NCI-H510A (cell line): ENCODE results near the gene TTC22.

Experiments
- DNase-seq: peaks from one replicate; lab custom pipeline; 2025; lab: John Stamatoyannopoulos, UW

TTC22 gene

DNA sequence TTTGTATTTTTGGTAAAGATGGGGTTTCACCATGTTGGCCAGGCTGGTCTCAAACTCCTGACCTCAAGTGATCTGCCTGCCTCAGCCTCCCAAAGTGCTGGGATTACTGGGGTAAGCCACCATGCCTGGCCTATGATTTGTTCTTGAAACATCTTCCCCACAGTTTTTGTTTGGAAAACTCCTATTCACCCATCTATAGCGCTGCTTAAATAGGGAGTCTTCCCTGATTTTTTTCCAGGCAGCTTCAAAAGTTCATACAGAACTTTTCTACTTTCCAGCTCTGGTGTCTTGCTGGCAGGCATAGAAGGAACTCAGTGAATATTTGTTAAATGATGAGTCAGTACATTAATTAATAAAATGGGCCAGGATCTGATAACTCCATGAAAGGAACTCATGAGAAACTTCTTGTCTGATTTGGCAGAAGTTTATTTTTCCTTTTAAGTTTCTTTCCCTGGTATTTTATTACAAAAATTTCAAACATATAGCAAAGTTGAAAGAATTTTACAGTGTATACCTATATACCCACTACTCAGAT lies 33.0 kb upstream of the TTC22 start:
- DNase-seq = no peak

DNA sequence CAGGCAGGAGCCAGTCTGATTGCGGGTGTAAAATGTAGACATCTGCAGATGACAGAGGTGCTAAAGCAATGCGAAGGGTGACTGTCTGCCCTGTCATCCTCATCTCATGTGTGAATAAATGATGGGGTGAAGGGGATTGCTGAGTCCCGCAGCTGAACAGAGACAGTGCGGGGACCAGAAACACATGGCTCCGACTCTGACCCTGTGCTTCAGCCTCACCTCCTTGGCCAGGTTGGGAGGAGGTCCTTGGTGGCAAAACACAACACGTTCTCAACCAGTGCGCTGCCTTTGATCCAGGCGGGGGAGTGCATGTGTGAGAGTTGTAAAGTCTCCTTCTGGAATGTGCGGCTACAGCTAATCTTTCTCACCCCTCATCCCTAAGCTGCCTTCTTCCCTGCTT lies 32.0 kb upstream of the TTC22 start:
- DNase-seq = no peak

DNA sequence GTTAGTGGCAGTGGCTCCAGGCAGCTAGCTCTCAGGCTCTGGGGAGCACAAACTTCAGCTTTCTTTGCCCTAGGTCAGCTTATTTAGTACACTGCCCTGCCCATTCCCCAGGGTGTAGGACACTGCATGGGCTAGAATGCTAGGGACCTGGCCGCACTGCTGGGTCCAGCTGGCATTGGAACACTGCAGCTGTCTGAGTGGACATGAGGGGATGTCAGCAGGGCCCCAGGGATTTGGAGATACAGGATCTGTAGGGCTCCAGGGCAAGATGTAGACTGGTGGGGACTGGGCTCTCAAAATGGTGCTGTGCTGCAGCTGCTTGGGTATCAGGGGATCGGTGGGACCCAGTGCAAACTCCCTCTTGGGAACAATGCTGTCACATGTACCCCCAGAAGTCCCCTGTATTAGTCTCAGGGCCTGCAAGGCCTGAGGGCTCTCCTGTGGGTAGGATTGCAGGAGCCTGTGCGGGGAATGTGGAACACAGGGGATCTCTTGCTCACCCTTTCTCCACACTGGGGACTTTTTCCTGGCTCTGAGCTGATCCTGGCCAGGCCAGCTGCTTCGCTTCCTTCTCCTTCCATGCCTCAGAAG lies 25.2 kb upstream of the TTC22 start:
- no peak for DNase-seq

DNA sequence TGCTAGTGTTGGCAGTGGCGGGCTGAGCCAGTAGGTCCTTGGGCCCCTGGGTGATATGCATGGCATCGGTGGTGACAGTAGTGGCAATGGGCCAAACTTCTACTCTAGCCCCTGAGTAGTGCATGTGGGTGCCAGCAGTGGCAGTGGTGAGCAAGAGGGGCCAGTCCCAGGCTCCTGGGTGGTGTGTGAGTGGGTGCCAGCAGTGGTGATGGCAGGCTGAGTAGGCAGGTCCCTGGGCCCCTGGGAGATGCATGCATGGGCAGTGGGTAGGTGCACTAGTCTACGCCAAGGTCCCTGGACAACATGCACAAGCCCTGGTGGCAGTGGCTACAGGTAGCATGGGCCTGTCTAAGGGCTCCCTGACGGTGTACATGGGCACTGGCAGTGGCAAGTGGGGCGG lies 24.6 kb upstream of the TTC22 start:
- DNase-seq = no peak

DNA sequence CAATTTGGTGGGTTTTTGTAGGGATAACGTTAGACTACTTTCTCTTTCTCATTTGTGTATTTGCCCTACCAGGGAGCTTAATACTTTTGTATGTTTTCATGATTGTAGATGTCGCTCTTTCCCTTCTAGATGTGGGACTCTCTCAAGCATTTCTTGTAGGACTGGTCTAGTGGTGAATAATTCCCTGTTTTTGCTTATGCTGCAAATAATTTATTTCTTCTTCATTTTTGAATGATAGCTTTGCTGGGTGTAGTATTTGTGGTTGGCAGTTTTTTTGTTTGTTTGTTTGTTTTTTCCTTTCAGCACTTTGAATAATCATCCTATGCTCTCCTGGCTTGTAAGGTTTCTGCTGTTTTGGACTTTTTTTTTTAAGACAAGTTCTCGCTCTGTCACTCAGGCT lies 22.5 kb upstream of the TTC22 start:
- no peak for DNase-seq

DNA sequence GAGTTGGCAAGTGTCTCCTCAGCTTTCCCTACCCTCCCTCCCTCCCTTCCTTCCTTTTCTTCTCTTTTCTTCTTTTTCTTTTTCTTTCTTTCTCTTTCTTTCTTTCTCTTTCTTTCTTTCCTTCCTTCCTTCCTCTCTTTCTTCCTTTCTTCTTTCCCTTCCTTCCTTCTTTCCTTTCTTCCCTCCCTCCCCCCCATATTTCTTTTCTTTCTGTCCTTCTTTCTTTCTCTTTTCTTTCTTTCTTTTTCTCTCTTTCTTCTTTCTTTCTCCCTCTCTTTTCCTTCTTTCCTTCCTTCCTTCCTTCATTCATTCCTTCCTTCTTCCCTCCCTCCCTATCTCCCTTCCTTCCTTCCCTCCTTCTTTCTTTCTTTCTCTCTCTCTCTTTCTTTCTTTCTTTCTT lies 18.6 kb upstream of the TTC22 start:
- DNase-seq = no peak

DNA sequence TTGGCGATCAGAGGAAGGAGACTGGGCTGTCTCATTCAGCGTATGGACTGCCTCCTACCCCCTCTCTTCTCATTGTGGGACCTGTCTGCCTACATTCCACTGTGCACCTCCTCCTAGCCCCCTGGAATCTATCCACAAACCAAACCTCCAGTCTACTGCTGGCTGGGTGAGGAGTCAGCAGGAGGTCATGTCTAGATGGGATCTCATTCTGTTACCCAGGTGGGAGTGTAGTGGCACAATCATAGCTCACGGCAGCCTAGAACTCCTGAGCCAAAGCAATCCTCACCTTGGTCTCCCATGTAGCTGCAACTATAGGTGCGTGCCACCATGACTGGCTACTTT lies 18.0 kb upstream of the TTC22 start:
- DNase-seq = no peak

DNA sequence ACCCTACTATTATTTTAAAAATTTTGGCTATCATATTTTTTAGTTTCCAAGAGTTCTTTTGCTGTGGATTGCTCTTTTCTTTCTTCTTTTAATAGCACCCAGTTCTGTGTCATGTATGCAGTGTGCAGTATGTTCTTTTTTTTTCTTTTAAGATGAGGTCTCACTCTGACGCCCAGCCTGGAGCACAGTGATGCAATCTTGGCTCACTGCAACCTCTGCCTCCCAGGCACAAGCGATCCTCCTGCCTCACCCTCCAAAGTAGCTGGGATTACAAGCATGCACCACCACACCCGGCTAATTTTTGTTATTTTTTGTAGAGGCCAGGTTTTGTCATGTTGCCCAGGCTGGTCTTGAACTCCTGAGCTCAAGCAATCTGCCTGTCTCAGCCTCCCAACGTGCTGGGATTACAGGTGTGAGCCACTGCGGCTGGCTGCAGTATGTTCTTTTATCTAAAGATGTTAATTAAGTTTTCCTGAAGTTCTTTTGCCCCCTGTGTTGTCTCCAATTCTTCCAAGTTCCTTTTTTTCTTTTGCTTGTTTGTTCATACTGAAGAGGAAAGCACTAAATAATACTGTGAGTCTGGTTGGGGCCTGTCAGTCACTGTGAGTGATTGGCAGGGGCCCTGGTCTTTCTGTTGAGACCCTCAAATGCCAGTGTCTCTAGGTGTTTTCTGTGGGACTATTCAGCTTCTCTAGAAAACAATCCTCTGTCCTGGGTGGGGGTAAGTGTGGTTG lies 17.5 kb upstream of the TTC22 start:
- DNase-seq = no peak

DNA sequence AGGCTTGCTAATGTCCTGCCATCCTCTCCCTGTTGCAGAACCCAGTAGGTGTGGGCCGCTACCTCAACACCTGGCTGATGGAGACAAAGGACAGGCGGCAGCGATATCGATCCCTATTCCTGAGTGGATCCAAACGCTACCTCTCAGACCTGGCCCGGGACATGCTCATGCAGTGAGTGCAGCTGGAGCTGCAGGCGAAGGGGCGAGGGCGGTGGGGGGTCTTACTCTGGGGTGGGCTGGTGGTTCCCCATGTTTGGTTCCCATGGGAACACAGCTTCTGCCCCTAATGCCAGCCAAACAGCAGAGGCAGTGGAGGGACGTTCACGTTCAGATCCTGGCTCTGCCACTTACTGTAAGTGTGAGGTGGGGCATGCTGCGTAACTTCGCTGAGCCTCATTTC lies 15.8 kb upstream of the TTC22 start:
- no peak for DNase-seq

DNA sequence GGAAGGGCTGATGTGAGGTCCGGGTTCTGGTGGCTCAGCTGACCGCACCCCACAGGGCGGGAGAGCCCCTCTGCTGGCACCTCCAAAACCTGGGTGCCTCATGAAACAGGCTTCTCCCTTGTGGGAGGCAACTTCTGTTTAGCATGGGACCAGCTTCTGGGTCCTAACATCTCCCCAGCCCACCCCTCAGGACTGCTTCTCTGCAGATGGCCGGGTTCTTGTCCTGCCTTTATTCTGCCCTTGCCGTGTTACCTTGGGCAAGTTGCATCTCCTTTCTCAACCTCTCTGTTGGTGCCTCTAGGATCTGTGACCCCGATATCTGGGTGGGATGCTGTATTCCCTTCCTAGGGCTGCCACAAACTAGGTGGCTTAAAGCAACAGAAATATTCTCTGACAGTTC lies 15.0 kb upstream of the TTC22 start:
- no peak for DNase-seq

DNA sequence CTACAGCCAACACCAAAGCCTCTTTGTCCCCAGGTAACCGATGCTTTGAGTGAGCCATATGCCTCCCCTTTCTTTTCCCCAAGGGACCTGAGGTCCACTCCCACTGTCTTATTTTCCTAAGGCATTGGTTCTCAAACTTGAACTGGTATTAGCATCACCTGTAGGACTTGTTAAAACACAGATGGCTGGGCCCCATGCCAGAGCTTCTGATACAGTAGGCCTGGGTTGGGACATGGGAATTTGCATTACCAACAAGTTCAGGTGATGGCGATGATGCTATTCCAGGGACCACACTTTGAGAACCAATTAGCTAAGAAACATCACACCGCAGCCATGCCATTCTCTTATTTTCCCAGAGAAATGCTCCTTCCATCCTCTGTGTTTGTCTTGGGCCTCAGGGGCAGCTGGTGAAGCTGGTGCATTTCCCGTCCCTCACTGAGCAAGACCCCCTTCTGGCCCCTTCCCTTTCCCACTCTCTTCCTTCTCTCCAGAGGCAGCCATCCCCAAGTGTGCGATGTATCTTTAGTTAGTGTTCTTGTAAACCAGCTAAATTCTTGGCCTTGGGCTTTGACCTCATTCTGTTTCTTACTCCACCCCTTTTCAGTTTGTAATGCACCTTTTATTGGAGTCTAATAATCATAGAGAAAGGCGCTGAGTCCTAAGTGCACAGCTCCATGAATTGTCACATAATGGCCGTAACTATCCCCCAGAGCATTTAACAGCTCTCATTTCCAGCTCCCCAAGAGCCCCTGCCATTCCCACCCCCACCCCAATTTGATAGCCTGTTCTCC lies 14.2 kb upstream of the TTC22 start:
- DNase-seq = no peak

DNA sequence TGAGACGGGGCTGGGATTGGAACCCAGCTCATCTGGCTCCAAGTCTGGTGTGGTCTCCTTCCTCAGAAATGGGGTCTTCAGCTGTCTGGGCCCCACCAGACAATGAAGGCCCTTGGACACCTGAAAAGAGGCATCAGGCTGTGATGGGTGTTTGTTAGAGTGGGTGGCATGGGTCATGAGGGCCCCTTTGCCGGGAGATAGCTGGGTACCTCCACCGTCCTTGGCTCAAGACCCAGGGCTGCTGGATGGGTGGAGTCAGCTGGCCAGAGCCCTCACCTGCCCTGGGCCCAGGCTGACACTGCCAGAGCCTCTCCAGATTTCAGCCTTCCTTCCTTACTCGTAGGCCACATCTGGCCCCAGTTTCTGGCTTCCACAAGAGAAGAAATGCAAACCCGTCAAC lies 13.4 kb upstream of the TTC22 start:
- no peak for DNase-seq

DNA sequence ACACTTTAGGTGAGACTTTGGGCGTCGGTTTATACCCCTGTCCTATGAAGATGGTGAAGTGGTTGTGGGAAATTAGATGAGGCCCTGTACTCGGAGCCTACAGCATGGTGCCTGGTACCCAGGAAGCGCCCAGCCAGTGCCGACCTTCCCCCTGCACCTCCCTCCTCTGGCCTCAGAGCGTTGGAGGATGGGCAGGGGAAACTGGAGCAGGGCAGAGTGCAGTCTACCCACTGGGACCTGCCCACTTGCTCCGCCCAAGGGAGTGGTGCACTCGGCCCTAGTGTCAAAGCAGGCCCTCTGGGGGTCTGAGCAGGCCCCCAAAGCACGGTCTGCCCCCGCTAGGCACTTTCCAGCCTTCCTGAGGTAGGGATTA lies 13.0 kb upstream of the TTC22 start:
- no peak for DNase-seq

DNA sequence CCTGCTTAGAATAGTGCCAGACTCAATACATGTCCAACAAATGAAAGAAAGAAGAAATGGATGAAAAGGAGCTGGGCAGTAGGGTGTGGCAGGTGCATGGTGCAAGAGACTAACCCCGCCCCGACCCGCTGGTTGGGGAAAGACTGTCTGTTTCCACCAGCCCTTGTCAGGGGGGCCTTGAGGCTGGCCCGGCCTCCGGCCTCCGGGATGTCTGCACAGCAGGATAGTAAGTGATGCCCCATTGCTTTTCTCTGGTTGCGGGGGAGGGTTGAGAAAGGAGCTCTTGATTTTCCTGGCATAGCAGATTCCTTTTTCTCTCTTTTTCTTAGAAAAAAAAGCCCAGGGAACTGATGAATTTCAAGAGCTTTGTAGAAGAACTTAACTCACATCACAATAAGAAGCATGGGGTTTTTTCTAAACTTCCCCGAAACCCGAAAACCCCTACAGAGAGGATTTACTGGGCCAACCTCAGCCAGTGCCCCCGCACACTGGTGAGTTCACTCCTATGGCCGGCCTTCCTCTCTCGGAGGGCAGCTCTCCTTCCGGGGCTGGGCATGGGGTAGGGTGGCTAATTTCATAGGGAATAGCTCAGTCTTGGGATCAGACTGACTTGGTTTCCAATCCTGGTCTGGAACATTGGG lies 12.5 kb upstream of the TTC22 start:
- DNase-seq = no peak

DNA sequence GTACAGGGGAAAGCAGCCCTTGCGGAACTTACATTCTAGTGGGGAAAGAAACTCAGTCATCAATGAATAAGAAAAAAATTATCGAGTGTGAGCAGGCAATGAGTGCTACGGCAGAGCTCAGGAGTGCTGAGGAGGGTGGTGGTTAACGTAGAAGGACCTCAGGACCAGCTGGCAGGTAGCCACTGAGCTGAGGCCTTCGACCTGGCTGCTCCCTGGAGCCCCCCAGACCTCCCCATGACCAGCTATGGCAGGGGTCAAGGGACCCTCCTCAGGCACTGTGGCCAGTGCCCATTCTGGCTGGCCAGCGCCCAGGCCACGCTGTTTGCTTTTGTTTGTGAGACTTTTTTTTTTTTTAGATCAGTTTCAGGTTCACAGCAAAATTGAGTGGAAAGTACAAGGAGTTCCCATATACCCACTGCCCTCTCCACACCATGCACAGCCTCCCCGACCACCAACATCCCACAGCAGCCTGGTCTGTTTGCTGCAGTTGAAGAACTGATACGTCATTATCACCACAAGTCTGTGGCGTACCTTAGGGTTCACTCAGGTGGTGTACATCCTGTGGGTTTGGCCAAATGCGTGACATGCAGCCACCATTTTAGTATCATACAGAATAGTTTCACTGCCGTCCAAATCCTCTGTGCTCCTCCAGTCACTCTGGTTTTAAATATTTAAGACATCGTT lies 11.8 kb upstream of the TTC22 start:
- DNase-seq = no peak

DNA sequence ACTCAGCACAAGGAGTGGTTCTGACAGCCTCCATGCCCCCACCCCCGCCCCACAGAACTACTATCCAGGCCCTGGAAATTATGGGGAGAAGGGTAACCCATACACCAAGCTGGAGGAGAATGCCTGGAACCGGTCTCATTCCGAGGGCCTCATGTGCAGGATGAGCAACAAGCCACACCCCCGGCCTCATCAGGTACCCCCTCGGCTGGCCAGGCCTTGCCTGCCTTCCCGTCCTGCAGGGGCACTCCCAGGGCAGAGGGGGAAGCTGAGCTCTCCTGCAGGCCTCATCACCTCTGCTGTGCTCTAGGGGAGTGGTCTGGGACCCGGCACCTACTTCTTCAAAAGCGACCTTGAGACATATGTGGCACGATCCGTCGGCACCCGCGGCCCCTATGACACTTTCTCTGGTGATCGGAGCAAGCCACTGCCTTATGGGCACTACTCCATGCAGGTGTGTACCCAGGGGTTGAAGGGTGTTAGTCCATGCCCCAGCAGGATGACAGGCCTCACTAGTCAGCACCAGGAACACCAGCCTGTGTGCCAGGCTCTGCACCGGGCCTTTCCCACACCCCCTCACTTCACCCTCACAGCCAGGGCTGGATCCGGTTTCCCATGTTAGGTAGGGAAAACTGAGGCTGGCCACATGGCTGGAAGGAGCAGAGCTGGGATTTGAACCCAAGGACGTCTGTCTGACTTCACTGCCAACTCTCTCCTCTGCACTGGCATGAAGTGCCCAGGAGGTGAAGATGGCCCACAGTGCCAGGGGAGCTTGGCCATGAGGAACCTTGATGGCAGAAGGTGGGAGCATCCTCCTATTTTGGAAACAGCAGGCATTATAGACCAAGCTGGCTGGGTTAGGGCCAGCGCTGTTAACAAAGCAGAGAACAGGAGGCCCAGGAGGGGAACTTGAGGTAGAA lies 10.9 kb upstream of the TTC22 start:
- DNase-seq = no peak

DNA sequence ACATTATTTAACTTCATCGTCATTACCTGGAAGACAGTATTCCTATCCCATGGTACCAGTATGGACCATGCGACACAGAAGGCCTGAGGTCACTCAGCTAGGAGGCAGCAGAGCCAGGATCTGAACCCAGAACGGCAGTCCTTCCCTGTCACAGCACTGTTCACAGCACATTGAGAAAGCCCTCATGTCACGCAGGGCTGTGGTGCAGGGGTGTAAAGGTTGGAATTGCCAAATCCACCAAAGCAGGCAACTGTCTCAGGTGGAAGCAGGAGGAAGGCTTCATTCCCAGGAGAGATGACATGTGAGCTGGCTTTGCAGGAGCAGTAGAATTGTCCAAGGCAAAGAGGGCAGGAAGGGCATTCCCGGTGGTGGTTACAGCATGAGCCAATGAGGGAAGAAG lies 9.9 kb upstream of the TTC22 start:
- no peak for DNase-seq

DNA sequence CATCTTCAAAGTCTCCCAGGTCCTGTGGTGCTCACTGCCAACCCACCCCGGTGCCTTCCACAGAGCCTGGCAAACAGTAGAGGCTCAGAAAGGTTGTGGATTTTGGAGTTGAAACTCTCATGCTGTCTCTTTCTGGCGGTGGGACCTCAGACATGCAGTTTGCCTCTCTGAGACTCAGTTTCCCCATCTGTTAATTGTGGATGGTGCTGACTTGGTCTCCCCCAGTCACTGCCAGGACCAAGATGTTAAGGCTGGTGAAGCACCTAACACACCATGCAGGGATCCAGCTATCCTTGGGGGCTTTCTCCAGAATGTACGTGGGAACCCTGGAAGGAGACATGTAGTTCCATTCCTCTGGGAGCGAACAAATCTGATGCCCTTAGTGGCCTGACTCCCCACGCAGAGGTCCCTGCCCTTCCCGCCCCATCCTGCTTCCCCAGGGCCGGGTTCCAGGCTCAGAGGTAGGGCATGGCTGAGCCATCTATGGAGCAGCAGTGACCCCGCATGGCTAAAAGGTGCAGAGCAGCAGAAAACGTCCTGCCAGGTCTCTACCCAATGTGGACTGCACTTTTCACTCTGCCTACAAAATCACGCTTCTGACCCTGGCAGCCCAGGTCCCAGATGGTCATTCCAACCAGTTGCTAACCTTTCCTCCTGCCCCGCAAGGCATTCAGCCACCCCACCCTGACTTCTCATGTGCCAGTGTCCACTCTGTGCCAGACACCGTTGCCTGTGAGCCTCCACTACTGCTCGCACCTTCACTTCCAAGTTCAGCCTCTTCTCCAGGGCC lies 9.2 kb upstream of the TTC22 start:
- peak; percentile 17 for DNase-seq

DNA sequence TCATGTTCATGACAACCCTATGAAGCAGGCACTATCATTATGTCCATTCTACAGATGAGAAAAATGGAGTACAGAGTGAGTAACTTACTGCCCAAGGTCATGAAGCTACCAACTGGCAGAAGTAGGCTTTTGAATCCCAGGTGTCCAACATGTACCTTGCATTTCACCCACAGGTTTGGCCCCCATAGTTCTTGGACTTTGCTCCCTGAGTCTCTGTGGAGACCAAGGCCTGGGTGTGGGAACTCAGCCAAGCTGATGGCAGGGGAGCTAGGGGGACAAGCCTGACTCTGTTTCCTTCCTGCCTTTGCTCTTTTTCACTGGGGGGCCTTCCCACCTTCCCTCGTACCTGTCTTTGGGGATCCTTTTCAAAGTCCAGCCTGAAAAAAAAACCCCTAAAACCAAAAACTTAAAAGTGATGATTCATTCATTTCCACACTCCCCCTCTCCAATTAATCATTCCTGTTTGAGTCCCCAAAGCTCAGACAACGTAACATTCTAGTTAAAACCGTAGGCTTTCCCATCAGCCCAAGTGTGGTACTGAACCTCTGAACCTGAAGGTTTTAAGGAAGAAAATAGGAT lies 8.5 kb upstream of the TTC22 start:
- DNase-seq = no peak
